Choroid plexus epithelial cell (primary cell): Measurements from ENCODE around the gene DHRS3.

Experiments used
- DNase-seq: peaks from one replicate; pipeline ENCODE4 v3.0.0-alpha.2; 2010; ENCODE audit warnings: low read depth
- H3K4me3 ChIP-seq: 2 replicates; pipeline ENCODE4 v1.5.1; 2011; ENCODE audit warnings: low read depth, mild to moderate bottlenecking, control low read depth, low read length, moderate library complexity
- CTCF ChIP-seq: conservative IDR thresholded peaks from 2 replicates; pipeline ENCODE4 v1.5.1; 2011; ENCODE audit warnings: low read depth, mild to moderate bottlenecking, control low read depth, inconsistent platforms, low read length, moderate library complexity

The DHRS3 gene

DNA sequence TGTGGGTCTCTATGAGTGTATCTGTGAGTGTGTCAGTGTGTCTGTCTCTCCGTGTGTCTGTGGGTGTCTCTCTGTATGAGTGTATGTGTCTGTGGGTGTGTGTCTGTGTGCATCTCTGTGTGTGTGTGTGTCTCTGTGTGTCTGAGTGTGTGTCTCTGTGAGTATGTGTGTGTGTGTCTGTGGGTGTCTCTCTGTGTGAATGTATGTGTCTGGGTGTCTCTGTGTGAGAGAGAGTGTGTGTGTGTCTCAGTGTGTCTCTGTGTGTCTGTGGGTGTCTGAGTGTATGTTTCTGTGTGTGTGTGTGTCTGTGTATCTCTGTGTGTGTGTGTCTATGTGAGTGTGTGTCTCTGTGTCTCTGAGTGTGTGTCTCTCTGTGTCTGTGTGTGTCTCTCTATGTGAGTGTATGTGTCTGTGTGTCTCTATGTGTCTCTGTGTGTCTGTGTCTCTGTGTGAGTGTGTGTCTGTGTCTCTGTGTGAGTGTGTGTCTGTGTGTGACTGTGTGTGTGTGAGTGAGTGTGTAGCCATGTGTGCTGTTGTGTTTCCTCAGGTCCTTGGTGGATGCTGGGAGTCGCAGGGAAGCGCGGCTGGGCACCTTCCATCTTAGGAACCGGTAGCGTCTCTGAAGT is 33.0 kb downstream of the DHRS3 start:
- TF ChIP-seq CTCF = no peak
- H3K4me3 ChIP-seq = no peak overlapping the region
- DNase-seq = no peak

GRCh38 chr1:12583484-12583883 is 34.5 kb downstream of the DHRS3 start:
- DNase-seq = no peak
- TF ChIP-seq CTCF = no peak
- no peak overlapping the region for H3K4me3 ChIP-seq

GRCh38 chr1:12582649-12583048 is 35.4 kb downstream of the DHRS3 start:
- no peak for DNase-seq
- TF ChIP-seq CTCF = no peak
- H3K4me3 ChIP-seq = no peak overlapping the region

GRCh38 chr1:12581179-12581578 is 36.8 kb downstream of the DHRS3 start:
- DNase-seq = no peak
- no peak overlapping the region for H3K4me3 ChIP-seq
- no peak for TF ChIP-seq CTCF

- no peak overlapping the region for H3K4me3 ChIP-seq
- no peak for TF ChIP-seq CTCF
- no peak for DNase-seq
These were observed 37.7 kb downstream of the DHRS3 start for GRCh38 chr1:12580054-12580887.

DNA sequence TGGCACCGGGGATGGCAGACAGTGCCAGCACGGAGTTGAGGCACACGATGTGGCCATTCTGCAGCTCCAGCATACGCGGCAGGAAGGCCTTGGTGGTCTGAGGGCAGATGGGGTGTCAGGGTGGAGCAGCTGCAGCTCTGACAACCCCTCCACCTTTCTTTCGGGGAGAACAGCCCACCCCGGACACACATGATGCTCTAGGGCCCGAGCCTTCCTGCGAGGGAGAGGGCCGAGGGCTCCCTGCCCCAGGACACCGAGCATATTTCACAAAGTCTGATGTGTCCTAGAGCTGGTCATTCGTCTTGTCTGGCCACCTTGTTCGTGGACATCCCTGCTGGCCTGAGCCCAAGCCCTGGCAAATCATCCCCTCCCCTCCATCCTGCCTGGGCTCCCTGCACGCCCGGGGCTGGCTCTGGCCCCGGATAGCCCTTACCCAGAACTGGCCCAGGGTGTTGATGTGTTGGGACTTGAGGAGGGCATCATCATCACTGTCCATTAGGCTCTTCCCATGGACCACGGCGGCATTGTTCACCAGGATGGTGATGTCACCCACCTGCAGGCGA is 39.1 kb downstream of the DHRS3 start:
- DNase-seq = no peak
- H3K4me3 ChIP-seq = no peak overlapping the region
- TF ChIP-seq CTCF = no peak

DNA sequence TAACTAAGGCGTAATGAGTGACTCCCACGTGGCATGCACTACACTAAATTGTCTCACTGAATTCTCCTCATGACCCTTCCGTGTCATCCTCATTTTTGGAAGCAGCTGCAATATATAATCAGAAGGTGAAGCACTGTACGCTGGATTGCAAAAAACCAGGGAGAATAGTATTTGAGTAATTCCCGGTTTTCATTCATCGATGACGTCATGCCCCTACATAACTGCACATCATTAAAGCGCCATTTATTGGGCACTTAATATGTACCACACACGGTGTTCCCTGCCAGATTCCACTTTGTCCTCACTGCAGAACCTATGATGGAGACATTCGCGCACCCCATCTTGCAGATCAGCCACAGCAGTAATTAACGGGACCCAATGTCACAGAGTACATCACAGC is 41.0 kb downstream of the DHRS3 start:
- no peak for DNase-seq
- no peak for TF ChIP-seq CTCF
- H3K4me3 ChIP-seq = no peak overlapping the region
